ENCODE results near the gene TUBB2A.

GRCh38 chr6:3201388-3201787, 44.0 kb upstream of the TUBB2A start:
- TF ChIP-seq CTCF (conservative IDR thresholded peaks at IDR 0.05; ENCODE audit: low read length) (no peak), EZH2phosphoT487 (IDR thresholded peaks at IDR 0.05; ENCODE audit: borderline replicate concordance, low read depth, low read length) (no peak)

All from OCI-LY7 (cell line).